NOMO-1 treated with DMSO at 0.1 percent for 48 hours (cell line): ENCODE measurements around the gene RC3H1.
"Not testable (repeated sequence)": the region's sequence is repeated elsewhere in the genome, so short reads cannot be mapped to it uniquely, and the experiment has no call there.

Experiments used
- DNase-seq: peaks from one replicate; lab custom pipeline; 2025; ENCODE audit not compliant: unreplicated experiment; lab: John Stamatoyannopoulos, UW

The RC3H1 gene, protein sequence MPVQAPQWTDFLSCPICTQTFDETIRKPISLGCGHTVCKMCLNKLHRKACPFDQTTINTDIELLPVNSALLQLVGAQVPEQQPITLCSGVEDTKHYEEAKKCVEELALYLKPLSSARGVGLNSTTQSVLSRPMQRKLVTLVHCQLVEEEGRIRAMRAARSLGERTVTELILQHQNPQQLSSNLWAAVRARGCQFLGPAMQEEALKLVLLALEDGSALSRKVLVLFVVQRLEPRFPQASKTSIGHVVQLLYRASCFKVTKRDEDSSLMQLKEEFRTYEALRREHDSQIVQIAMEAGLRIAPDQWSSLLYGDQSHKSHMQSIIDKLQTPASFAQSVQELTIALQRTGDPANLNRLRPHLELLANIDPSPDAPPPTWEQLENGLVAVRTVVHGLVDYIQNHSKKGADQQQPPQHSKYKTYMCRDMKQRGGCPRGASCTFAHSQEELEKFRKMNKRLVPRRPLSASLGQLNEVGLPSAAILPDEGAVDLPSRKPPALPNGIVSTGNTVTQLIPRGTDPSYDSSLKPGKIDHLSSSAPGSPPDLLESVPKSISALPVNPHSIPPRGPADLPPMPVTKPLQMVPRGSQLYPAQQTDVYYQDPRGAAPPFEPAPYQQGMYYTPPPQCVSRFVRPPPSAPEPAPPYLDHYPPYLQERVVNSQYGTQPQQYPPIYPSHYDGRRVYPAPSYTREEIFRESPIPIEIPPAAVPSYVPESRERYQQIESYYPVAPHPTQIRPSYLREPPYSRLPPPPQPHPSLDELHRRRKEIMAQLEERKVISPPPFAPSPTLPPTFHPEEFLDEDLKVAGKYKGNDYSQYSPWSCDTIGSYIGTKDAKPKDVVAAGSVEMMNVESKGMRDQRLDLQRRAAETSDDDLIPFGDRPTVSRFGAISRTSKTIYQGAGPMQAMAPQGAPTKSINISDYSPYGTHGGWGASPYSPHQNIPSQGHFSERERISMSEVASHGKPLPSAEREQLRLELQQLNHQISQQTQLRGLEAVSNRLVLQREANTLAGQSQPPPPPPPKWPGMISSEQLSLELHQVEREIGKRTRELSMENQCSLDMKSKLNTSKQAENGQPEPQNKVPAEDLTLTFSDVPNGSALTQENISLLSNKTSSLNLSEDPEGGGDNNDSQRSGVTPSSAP

DNA sequence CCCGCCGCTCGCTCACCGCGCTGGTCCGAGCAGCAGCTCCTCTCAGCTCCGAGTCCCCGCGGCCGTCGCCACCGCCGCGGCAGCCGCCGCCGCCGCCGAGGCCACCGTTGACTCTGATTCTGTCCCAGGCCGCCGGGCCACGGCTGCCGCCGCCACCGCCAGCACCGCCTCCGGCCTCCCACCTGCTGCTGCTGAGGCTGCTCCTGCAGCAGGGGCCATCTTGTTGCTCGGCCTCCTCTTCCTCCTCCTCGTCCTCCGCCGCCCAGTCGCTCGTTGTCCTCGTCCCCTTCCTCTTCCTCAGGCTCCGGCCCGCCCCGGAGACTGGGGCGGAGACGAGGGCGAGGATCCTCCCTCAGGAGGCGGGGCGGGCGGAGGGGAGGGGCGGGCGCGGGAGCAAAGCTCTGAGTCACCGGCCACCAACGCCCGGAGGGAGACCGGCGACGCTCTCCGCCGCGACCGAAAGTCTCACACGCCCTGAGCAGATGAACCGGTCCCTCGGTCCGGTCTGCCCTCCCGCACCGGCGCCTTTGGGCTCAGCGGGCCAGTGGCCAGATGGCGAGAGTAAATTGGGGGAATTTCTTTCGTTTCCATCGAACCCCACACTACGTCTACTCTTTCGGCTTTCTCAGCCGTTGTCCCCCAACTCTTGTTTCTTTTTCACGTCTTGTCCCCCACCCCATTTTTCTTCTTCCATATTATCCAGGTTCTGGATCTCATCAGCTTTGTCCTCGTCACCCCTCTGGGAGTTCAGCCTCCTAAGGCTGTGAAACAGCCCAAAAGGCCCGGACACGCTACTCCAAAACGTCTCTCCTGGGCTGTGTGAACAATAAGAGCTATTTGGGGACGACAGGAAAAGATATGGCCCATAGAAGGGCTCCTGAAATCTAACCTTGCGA, at the start of gene RC3H1:
Gene RC3H1 (minus strand): TSS at position 278 of the 896 bp plus-strand sequence. CDS start 29,372 bp downstream, outside the sequence.
- peak; percentile 91 for DNase-seq

DNA sequence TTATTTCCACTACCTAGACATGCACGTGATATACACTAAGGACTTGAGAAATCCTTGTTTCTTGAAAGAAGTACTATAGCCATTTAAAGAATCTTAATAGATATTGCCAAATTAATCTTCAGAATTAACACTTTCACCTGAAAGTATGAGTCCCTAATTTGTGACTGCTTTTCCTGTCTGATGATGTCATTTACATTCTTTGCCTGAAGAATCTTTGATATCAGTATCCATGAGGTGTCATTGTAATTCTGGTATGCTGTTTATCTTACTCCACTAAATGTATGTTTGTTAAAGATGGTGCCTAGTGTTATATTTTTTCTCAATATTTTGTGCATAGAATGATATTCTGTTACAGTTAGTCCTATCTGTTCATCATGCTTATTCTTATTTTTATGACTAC, 48.5 kb upstream of the RC3H1 start:
- DNase-seq = no peak

DNA sequence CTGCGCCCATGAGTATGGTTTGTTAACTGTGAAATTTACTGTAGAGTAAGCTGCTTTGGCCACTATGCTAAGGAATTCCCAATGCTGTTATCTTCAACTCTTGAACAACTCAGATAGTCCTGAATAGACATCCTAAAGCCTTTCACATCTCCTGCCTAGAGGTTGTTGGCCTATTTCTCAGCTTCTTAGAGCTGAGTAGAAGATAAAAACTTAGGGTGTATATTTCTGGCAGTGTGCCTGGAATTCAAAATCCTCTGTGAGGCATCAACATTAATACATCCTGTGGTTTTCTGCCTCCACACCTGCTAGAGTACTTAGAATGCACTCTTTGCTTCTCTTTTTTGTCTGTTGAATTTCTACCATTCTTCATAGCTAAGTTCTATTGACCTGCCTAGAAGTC, 45.8 kb upstream of the RC3H1 start:
- DNase-seq = no peak

DNA sequence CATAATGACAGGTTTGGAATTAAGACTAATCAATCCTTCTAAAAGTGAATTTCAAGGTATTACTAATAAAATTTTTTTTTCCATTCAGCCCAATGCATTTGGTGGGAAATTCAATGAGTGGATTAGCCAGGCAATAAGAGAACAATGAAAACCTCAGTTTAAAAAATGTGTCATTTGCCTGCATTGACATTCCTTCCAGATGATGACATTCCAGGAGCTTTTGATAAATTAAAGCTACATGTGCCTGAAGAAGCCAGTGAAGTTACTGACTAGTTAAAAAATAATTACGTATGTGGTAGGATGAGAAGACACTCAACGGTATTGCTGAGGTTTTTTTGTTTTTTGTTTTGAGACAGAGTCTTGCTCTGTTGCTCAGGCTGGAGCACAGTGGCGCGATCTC, 37.9 kb upstream of the RC3H1 start:
- no peak for DNase-seq

DNA sequence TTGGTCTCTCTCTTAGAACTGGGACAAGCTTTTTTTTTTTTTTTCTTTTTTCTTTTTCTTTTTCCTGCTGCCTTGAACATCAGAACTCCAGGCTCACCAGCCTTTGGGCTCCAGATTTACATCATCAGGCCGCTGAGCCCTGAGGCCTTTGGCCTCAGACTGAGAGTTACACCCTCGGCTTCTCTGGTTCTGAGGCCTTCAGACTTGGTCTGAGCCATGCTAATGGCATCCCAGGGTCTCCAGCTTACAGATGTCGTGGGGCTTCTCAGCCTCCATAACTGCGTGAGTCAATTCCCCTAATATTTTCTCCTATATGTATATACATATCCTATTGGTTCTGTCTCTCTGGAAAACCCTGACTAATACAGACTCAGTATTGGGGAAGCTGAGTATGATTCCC, 36.5 kb upstream of the RC3H1 start:
- no peak for DNase-seq

DNA sequence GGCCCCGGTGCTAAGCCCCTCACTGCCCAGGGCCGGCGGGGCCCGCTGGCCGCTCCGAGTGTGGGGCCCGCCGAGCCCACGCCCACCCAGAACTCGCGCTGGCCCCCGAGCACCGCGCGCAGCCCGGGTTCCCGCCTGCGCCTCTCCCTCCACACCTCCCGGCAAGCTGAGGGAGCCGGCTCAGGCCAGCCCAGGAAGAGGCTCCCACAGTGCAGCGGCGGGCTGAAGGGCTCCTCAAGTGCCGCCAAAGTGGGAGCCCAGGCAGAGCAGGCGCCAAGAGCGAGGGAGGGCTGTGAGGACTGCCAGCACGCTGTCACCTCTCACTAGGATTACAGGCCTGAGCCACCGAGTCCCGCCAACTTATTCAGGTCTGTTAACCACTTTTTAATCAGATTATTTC, 34.5 kb upstream of the RC3H1 start:
- not testable (repeated sequence) for DNase-seq

DNA sequence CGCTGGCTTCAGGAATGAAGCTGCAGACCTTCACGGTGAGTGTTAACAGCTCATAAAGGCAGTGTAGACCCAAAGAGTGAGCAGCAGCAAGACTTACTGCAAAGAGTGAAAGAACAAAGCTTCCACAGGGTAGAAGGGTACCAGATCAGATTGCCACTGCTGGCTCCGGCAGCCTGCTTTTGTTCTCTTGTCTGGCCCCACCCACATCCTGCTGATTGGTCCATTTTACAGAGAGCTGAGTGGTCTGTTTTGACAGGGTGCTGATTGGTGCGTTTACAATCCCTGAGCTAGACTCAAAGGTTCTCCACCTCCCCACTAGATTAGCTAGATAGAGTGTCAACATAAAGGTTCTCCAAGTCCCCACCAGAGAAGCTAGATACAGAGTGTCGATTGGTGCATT, 33.6 kb upstream of the RC3H1 start:
- DNase-seq = not testable (repeated sequence)

DNA sequence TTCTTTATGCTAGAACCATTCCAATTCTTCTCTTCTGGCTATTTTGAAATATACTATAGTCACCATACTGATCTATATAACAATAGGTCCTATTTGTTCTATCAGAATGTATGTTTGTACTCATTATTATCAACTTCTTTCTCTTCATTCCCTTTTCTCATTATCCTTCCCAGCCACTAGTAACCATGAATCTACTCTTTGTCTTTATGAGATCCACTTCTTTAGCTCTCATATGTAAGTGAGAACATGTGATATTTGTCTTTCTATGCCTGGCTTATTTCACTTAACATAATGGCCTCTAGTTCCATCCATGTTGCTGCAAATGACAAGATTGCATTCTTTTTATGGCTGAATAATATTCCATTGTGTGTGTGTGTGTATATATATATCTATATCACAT, 31.7 kb upstream of the RC3H1 start:
- no peak for DNase-seq

DNA sequence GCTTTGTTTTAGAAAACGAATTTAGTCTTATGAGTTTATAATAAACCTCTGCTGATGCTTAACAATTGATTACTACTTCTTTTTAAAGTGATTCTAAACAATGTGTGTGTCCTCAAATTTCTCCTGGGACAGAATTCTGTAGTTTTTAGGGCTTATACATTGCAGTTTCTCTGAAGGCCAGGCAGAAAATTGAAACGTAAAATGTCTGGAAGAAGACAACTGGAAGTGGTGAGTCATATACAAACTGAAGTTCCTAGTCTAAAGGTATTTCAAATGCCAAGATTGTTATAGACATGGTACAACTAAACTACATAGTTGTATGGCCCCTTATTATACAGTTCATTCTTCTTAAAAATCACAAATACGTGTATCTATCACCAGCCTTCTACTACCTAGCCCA, 30.5 kb upstream of the RC3H1 start:
- no peak for DNase-seq

DNA sequence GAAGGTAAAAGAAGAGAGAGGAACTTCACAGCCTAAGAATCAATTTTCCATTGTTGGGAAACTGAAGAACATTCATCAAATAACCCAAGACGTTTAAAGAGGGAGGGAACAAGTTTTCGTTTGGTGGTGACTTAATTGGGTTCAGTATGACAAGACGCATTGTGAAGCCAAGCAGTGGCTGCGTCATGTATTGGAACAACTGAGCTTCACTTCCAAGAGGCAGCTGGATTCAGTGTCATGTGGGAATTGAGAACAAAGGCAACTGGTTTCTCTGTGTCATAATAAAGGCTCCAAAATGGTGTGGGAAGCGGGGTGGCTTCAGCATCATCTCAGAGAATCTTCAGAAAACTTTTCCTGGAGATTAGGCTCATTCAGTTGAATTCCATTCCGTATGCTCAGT, 29.8 kb upstream of the RC3H1 start:
- DNase-seq = no peak

DNA sequence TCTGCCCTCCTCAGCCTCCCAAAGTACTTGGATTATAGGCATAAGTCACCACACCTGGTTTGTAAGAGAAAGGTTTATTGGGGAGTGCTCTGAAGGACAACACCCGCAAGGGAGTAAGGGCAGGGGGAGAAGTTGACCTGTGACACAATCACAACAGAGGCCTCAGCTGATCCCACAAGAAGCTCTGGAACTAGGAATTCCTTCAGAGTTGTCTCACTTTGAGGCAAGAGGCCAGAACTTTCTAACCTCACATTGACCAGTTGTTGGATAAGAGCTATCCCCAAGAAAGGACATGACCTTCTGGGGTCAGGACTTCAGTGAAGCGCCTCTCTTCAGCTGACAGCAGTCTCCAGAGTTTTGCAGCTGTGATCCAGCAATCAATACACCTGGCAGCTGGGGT, 27.4 kb upstream of the RC3H1 start:
- no peak for DNase-seq

DNA sequence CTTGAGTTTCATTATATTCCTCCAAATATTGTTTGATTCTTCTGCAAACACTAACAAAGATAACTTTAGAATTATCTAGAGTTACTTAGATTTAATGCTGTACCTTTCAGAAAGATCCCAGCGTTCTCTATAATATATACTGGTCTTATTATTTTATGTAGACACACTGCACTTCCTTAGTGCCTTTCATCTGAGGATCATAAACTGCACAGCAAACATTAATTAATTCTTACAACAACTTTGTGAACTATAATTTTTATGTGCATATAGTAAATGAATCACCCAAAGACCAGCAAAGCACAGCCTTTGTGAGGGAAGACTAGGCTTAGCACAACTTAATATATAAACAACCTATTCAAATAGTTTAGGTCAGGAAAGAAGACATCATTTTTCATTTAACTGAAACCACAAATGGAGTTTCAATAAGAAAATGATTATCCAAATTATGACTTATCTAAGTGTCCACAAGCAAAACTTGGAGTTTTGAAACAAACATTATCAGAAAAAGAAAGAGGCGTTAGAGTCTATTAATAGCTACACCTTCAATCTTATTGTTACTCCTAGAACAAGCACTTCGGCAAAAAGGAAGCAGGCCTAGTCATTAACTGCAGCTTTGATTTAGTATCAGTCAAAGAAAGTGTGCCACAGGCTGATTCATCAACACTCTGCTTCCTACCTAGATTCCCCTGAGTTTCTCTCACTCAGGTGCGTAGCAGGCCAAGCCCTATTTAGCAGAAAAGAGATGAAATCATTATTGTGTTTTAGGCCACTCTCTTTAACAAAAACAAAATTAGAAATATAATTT, 22.5 kb upstream of the RC3H1 start:
- DNase-seq = no peak

DNA sequence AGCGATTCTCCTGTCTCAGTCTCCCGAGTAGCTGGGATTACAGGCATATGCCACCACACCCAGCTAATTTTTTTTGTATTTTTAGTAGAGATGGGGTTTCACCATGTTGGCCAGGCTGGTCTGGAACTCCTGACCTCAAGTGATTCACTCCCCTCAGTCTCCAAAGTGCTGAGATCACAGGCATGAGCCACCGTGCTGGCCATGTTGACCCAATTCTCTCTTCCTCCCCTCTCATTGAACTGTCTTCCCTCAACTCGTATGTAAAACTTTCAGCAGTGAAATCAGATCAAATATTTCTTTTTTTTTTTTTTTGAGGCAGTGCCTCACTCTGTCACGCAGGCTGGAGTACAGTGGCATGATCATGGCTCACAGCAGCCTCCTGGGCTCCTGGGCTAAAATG, 20.4 kb upstream of the RC3H1 start:
- not testable (repeated sequence) for DNase-seq

DNA sequence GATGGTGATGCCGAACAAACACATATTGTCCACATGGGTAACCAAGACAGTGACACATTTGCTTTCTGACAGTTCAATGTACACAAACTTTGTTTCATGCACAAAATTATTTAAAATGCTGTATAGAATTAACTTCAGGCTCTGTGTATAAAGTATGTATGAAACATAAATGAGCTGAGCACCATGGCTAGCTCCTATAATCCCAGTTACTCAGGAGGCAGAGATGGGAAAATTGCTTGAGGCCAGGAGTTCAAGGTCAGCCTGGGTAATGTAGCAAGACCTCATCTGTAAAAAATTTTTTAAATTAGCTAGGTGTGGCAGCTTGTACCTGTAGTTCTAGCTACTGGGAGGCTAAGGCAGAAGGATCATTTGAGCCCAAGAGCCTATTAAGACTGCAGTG, 19.2 kb upstream of the RC3H1 start:
- DNase-seq = no peak

DNA sequence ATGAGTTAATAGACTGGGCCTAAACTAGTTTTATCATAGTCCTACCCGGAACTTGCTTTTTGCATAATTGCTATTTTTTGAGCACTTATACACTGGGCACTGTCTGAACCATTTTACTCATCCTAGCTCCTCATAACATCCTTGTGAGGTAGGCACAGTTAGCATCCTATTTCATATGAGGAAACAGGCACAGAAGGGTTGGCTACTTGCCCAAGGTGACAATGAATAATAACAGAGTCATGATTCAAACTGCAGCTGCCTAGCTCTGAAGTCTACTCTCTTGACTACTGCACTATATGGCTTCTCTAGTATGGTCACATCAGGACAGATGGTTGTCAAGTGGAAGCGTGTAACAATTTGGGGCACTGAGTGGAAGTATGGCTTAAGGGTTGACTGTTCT, 18.2 kb upstream of the RC3H1 start:
- DNase-seq = no peak

DNA sequence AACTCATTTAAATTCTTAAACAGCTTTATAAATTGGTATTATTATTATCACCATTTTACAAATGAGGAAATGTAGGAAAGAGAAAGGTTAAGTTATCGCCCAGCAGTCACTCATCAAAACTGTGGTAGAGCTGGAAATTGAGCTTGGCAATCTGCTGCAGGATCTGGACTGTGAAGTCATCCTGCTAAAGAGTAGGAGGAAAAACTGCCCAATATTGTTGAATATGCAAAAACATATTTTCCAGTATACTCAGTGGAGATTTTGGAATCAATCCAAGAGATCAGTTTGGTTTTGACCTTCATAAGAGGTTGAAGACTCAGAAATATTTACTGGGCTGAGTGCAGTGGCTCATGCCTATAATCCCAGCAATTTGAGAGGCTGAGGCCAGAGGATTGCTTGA, 16.9 kb upstream of the RC3H1 start:
- no peak for DNase-seq

DNA sequence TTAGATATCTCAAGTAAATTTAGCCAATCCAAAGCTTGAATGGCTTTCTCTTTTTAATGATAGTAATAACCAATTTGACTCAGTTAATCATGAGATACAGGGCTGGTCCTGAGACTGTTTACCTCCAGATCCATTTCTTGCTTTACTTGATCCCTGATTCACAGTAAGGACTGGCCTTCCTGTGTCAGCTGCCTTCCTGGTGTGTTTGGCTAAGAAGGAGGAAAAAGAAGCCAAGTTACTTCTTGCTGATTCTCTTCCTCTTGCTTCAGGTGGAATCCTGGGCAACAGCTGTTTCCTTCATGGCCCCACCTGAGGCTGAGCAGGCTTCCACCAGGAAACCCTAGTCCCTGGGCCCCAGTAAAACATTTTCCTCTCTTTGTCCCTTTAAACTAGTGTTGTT, 14.6 kb upstream of the RC3H1 start:
- DNase-seq = no peak

DNA sequence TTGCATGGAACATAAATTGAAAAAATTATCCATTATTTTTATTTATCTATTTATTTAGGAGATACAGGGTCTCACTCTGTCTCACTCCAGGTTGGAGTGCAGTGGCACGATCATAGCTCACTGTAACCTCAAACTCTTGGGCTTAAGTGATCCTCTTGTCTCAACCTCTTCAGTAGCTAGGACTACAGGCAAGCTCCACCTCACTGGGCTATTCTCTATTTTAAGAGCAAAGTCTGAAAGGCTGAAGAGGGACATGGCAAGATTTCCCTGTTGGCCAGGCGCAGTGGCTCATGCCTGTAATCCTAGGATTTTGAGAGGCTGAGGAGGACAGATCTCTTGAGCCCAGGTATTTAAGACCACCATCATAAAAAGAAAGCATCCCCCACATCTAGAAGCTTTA, 14.0 kb upstream of the RC3H1 start:
- no peak for DNase-seq

DNA sequence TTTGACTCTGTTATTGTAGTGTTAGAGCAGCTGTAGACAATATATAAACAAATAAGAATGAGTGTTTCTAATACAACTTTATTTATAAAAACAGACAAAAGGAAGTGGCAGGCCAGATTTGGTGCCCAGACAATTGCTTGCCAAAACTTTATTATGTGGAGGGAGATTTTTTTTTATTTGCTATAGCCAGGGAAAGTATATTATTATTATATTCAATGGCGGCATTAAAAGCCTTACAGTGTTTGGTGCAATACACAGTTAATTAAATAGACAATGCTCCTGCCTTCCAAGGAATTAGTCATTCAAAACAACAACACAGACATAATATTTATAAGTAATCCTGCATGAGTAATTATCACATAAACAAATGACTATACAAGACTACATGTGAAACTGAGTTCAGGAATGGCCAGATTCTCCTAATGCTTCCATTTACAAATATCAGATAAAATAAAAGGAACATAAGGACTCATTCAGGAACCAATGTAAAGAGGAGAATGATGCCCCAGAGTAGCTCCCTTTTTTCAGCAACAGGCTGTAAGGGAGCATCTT, 10.6 kb upstream of the RC3H1 start:
- DNase-seq = no peak

DNA sequence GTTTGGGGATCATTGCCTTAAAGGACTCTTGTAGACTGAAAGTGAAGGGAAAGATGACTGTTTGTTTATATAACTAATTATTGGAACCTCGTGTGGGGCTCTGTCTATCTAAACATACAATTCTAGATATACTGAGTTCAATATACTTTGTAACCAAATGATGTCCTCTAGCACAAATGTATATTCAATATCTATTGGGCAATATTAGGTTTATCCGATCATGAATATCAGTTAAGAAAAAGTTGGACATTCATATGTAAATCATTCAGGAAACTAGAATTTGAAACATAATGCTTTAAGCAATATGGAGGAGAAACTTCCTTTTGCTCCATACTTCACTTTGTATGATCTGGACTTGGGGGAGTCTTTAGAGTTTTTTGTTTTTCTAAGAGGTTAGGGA, 8.9 kb upstream of the RC3H1 start:
- no peak for DNase-seq
